Hematopoietic multipotent progenitor cell treated with erythropoietin and hydrocortisone succinate and interleukin-3 and kit ligand, for 17 days (in vitro differentiated cells): ENCODE measurements around the gene HDAC7.
A peak's percentile ranks its signal among the peaks of the same experiment; 100 is the strongest.
"Not testable (repeated sequence)": the region's sequence is repeated elsewhere in the genome, so short reads cannot be mapped to it uniquely, and the experiment has no call there.

Source experiments
- DNase-seq: peaks from one replicate; pipeline ENCODE4 v3.0.0-alpha.2; 2015; ENCODE audit warnings: low spot score

Gene HDAC7

DNA sequence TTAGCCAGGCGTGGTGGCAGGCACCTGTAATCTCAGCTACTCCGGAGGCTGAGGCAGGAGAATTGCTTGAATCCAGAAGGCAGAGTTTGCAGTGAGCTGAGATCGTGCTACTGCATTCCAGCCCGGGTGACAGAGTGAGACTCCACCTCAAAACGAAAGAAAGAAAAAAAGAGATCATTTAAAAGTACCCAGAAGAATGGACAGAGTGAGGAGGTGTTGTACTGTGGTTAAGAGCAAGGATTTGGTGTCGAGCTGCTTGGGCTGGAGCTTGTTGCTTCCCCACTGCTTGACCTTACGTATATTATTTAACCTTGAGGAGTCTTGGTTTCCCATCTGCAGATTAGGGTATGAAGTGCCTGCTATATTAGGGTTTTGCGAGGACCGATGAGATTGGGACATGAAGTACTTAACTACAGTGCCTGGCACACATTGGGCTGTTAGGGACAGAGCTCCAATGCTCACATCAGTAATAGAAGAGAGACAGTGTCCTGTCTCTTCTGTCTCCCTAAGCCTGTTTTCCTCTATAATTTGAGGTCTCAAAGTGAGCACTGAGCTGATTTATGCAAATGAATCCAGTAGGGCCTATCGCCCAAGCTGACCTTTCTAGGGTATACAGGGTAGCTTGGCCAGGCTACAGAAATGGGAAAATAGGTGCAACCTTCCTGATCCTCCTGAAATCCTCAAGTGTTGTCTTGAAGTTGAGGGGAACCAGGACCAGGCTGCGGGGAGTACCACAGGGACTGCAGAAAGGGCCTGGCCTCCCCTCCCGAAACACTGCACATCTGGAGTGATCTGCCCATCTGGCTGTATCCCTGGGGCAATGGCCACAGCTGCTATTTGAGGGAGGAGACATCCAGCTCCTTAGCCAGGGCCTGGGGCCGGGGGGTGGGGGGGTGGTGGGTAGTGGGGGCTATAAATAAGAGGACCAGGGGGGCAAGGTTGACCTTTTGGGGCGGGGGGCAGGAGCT is 8.6 kb upstream of the HDAC7 start:
- DNase-seq = no peak

DNA sequence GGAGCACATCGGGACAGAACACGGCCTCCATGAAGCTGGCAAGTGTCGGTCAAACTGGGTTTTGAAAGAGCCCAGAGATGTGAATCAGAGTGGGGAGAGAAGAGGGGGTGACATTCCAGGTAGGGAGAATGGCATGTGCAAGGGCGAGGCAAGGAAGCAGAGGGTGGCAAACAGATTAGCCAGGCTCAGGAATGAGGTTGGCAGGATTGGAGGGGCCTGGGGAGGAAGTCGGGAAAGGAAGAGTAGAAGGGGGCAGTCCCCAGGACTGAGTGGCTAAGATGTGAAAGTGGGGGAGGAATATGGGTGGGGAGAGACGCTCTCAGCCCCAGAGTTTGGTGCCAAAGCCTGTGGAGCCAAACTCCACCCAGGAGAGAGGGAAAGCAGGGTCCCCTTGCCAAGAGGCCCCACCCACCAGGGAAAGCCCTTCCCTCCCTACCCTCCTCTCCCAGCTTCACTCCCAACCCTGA is 5.5 kb upstream of the HDAC7 start:
- no peak for DNase-seq

DNA sequence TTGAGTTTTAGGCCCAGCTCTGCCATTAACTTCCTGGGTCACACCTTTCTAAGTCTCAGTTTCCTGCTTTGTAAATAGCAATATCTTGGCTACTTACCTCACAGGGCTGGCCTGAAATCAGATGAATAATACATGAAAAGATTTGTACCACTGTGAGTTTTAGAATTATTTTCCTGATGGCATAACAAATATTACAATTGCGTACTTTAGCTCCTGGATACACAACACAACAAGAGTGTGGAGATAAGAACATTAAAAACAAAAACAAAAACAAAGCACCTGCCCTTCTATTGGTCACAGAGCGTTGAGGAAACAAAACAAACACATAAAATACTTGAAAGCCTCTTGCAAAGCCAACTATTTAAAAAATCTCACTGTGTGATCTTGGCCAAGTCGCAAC is 4.9 kb upstream of the HDAC7 start:
- no peak for DNase-seq

DNA sequence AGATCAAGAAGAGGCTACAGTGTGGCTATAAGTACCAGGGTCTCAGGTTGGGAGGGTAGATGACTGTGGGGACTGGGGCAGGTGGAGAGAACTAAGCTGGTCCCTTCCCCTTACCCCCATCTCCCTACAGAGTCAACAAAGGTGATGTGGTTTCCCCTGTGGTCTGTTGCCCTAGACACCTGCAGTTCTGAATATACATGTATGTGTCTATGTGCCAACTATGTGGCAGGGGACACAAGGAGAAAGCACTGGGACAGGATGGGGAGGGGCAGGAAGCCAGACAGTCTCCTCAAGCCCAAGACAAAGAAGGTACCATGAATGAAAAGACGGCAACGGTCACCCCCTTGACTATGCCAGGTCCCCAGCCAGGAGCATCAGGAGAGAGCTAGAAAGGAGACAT is 4.5 kb upstream of the HDAC7 start:
- DNase-seq = no peak

DNA sequence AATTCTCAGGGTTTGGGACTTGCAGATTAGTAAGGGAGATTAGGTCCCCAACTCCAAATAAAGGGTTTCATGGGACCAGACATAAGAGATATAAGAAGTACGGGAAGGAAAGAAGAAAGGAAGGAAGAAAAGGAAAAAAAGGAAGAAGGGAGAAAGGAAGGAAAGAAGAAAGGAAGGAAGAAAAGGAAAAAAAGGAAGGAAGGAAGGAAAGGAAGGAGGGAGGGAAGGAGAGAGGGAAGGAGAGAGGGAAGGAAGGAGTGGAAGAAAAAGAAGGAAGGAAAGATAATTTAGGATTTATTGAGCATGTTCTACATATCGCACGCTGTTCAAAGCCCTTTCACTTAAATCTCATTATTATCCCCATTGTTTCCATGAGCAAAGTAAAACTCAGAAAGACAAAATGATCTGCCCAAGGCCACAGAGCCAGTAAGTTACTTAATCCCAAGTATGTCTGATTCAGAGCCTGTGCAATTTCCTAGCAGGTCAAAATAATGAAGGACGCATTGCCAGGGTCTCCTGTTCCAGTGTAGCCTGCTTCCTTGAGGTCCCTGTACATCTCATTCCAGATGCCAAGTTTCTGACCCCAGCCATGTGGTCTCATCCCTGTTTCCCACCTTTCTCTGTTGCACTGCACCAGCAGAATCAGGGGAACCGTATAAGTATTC is 3.9 kb upstream of the HDAC7 start:
- DNase-seq = no peak

DNA sequence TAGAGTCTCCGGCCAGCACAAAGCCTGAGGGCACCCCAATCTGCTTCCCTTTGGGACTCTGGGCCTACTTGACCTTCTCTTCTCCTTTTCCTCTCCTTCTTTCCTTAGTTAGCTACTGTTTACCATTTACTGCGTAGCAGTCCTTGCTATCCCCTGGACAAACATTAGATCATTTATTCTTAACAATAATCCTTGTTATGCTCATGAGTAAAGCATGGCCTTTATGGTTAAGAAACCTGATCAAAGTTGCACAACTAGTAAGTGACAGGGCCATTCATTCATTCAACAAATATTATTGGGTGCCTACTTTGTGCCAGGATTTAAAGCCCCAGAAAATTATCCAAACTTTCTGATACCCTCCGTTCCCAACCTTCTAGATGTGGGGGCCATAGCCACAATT is 3.2 kb upstream of the HDAC7 start:
- no peak for DNase-seq

DNA sequence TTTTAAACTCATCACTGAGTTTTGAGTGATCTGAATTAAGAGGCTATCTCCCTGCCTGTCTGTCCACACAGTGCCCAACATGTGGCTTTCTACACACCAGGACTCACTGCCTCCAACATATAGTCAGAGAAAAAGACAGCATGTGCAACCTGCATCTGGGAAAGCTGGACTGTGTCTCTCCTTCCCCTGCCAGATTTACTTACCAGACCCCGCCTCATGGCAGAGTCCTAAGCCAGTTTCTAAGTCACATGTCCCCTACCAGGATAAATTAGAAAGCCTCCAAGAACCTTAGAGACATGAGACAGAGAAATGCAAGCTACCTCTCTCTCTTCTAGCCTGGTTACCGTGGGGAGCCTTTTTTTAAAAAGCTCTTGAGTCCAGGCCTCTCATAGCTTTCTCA is 2.7 kb upstream of the HDAC7 start:
- no peak for DNase-seq

DNA sequence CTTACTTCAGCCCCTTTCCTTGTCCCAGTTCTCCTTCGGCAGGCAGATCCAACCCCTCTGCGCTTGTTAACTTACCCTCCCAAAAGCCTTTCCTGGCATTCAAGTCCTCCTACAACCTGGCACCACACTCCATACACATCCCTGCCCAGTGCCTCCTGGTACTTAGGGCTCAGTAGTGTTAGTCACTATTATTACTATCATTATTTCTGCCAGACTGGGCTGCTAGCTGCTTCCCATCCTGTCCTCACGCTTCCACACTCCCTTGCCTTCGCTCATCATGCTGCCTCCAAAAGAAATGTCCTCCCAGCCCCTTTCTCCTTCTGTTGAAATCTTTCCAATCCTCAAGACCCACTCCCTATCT is 1.6 kb upstream of the HDAC7 start:
- DNase-seq = no peak

DNA sequence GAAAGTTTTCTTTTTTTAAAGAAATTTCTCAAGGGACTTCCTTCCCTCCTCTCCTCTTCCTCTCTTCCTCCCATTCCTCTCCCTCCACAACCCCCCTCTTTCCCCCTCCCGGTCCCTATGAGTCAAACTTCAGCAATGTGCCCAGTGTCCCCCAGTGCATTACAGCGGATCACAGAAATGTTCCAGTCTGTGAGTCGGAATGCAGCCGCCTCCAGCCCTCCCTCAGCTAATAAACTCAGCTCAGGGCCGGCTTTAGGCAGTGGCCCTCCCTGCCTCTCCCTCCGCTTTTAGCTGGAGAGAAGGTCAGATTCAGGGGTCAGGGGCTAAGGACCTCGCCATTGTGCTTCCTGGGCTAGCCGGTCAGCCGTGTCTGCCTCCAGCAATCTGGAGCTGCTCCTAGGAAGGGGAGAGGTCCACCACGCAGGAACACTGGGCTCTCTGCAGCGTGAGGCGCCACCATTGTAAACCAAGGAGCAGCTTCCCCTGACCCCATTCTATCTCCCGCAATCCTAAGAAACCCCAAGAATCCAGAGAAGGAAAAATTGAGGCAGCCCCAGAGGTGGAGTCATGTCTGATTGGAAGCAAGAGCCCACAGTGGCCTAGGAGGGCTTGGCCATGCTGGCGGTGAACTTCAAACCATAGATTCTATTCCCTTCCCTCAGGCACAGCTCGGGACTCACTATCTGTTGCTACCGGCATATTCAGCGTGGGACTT is 1.1 kb upstream of the HDAC7 start:
- DNase-seq = no peak

DNA sequence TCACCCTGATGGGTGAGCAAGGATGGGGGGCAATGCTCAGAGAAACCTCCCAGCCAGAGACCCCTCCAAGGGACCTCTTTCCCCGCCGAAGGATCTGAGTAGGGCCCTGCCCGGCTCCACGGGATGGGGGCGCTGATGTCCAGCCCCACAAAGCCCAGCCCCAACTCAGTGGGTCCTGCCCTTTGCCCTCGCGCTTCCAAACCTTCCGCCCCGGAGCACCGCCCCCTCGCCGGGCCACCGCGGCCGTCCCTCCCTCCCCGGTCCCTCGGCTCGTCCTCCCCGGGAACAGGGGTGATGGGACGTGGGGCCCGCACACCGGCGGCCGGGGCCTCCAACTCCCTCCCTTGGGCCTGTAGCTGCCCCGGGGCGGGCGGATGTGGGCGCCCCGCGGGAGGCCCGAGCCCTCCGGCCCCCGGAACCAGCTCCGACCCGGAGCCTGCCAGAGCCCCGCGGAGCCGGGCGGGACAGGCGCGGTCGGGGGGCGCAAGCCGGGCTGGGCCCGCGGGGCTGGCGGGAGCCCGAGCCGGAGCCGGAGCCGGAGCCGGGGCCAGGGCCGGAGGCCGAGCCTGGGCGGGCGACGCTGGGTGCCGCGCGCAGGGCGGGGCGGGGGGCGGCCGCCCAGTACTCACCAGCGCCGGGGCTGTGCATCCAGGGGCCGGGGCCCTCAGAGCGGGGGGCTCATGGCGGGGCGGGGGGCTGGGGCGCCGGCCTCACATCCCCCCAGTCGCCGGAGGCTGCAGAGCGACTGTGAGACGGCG is 386 bp downstream of the HDAC7 start:
- DNase-seq = no peak

DNA sequence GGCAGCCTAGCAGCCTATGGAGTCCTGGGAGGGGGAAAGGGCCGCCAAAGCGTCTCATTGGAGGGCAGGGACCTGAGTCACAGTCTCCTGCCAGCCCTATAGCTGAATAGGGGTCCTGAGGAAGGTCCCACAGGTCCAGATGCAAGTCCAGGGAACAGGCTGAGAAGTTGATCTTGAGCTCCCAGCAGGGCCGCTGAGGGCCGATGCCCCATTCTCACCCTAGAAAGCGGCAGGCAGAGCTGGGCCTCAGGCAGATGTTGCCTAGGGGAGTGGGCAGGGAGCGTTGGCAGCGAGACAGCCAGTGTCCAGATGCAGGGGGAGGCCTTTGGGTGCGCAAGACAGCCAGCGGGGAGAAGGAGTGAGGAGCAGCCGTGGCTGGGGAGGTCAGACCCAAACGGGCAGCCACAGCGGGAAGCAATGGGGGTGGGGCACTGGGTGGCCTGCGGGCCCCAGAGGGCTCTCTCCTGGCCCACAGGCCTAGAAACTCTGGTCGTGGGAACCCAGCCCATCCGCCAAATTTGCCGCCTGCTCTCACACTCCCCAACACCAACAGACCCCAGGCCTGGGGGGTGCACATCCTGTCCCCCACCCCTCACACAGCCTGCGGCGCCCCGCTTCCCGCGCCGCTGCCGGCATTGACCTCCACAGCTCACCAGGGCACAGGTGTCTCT is 1.1 kb downstream of the HDAC7 start:
- no peak for DNase-seq

DNA sequence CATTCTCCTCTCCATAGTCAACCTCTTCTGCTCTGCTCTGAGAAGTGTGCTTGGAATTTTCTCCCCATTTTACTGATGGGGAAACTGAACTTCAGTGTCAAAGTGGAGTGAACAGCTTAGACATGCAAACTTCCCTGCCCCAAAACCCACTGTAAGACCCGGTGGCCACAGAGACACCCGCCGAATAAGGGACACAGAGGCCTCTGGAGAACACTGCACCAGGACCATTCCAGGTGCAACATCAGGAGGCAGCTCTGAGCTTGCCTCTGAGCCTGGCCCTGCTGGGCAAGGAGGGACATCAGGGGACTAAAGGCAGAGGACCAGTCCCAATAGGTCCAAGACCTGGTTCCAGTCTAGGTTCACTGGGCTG is 1.7 kb downstream of the HDAC7 start:
- DNase-seq = no peak

DNA sequence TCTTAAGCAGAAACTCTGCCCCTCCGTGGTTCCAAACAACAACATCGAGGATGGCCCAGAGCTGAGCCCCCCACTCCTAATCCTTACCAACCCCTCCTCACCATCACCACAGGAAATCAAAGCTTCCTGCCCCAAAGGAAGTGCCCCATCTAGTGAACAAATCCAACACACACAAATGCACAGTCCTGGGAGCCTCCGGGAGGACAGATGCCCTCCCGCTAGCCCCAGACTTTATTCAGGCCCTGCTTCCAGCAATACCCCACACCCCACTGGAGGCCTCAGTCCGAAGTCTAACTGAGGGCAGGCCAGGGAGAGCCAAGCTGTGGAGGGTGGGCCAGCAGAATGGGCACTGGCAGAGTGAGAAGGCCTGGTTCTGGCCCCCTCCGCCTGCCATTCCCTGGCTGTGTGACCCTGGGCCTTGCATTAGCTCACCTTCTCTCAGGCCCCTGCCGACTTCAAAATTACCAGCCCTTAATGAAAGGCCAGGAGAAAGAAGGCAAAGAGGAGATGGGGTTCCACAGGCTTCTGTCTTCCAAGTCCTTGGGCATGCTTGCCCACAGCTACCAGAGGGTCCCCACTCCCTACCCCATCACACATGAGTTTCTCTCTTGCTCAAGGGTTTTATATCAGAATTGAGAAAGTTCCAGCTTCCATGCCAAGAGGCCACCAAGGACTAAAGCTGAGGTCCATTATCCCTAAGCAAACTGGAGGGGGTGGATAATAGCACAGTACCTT is 2.3 kb downstream of the HDAC7 start:
- DNase-seq = no peak

DNA sequence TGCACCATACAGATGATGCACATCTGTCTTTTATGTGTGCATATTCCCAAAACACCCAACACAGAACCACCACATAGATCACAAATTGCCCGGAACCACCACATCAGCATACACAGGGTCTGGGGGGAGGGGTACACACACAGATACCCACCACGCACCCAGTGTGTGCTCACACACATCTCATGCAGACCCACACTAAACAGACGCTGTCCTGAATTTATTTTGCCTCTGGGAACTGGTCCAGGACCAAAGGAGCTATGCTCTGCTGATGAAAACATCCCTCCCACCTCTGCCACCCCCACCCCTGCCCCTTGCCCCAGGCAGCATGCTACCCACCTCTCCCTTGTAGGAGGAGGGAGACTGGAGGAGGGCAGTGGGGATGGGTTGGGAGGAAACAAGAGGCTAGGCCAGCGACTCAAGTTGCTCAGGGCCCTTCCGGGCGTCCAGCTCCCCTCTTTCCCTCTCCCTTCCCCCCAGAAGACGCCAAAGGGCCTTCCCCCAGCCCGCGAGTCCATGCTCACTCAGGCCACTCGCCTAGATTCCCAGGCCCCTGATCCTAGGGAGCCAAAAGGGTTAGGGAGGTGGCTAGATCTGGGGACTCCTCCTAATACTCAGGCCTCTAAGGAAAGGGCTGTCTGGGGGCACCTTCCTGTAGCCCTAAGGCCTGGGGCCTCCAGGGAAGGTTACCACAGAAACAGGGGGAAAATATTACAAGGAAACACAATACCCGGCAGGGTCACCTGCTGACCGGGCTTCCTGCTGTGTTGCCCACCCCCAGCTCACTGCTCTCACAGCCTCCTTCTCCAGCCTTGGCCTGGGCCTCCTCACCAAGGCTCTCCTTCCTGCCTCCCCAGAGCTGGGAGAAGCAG is 3.1 kb downstream of the HDAC7 start:
- no peak for DNase-seq

DNA sequence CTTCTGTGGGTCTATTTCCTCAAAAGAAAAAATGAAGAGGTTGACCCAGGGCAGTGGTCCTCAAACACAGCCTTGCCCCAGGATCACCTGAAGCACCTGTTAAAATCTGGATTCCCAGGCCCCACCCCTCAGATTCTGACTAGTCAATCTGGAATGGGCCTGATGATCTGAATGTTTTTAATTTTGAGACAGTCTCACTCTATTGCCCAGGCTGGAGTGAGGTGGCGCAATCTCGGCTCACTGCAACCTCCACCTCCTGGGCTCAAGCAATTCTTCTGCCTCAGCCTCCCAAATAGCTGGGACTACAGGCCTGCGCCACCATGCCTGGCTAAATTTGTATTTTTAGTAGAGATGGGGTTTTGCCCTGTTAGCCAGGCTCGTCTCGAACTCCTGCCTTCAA is 4.3 kb downstream of the HDAC7 start:
- not testable (repeated sequence) for DNase-seq

DNA sequence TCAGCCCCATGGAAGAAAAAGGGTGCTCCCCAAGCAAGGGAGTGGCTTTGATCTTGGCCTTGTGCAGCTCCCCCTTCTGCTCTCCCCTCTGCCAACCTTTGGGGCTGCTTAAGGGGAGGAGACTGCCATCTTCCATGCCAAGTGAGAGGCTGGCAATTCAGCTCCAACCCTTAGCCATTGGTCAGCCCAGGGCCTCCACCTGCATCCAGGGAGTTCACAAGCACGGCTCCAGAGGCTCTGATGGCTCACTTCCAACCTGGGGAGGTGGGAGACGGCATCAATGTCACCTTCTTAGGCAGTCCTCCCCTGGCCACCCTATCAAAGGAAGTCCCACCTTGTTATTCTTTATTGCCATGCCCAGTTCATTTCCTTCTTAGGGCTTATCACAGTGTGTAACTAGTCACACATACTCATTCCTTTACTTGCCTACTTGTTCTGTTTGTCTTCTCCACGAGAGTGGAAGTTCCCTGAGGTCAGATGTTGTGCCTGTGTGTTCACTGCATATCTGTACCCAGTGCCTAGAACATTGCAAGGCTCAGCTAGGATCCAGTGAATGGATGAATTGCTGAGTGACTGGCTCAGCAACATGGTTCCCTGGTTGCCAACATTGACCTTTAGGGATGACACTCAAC is 5.0 kb downstream of the HDAC7 start:
- no peak for DNase-seq

DNA sequence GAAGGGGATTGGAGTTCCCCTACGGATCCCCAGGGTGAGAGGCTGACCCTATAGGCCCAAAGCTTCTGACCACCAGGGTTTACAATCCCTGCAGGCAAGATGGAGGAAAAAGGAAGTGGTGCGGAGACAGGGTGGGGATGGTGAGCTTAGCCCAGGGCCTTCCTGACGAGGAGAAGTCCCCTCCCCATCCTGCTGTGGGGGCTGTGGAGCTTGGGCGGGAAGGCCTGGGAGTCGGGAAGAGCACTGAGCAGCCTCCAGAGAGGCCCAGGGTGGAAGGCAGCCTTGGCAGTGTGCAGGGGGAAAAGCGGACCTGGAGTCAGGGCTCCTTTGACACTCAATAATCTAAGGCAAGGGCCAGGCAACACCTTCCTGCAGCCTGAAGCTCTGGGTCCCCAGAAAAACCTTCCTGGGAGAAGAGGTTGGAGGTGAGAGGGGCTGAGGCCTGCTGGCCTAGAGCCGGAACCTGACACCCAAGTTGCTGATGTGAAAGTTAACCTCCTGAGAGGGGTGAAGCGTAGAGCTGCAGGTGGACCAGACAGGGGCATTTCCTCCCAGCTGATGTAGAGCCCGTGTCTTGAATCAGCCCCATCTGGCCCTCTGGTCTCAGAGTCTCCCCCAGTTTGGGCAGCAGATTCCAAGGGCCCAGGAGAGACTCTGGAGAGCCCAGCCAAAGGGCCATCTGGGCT is 6.0 kb downstream of the HDAC7 start:
- no peak for DNase-seq

DNA sequence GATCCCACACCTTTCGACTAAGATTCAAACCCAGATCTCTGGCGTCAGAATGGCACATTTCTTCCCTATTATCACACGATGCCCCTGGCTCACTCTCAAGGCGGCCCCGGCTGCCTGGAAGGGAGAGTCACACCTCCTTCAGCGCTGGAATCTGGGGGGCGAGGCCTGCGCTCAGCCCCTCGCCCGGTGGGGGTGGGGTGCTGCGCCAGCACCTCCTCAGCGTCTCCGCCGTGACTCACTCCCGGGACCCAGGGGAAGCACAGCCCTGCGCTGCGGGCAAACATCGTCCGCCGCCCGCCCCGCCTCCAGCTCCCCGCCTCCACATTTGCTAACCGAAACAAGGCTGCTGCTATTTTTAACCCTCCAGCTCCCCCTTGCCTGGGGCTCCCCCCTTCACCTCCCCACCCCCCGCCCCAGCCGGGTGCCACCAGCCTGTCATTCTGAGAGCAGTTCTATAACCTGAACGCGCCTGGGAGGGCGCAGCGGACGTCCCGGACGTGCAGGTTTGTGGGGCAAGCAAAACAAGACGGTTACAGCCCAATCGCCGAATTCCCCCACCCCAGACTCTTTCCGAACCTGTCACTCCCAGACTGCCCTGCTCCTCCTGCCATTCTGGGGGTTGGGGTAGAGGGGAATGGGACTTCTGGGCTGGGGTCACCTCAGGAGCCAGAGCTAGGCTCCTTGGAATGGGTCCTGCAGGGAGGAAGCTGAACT is 6.7 kb downstream of the HDAC7 start:
- DNase-seq = peak; percentile 13
